ENCODE results near the gene CHN1. TPM values are rescaled to one million over a fixed set of nuclear protein-coding genes. Genes with fewer than 3 reads are reported as not detected.

The CHN1 gene
- total and polyA plus RNA-seq, 12 donors = 7.6 to 40.0 (median 21.8) TPM

DNA sequence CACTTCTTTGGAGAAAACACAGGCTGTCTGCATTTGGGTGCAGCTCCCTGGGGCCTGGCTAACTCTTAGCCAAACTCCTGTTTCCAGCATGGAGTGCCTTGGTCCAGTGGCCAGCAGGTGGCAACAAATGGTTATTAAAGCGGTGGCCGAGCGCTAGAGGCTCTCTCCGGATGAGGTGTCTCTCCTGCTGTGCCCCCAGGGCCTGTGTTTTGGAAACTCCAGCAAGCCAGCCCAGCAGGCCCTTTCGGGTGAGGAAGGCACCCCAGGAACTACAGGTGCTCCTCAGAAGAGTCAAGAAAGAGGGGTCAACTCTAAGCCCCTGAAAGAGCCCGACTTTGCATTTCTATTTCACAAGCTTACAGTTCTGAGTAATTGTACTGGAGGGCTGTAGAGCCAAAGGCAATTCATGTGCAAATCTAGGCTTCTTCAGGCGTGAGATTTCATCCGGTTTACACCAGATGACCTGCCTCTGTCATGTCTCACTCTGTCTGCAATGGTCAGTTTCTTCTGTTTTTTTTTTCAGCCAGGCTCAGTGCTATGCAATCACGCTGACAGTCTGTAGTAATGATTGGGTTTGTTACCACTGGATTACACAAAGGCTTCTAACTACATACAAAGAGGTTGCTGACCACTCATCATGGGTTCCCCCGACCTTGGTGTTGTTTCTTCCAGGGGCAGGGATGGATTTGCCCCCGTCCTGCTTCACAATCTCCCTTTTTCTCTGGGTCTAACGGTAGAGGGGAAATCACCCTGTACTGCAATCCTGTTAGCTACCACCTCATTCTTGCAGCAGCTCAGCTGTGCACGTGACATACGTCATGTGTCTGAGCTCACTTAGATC is 233.3 kb downstream of the CHN1 start:
- H3K36me3 ChIP-seq (replicated peaks in 1 of 2) = no peaks in the 10 kb centered on the region

DNA sequence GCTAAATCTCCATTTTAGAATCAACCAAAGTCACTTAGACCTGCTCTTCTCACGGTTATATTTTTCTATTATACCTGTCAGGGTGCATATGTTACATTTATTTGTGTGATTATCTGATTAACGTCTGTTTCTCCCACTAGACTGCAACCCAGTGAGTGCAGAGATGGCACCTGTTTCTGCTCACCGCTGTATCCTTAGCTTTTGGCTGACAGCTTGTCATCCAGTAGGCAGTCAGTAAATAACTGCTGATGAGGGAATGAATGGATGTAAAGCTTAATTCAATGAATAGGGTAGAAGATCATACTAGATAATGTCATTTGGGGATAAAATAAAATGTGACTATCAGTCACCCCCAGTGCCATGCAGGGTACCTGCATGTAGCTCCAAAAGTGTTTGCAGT is 234.0 kb downstream of the CHN1 start:
- H3K4me3 ChIP-seq = no peak overlapping the region
- DNase-seq = no peak
- WGBS, 4 donors = 55 to 74% (median 59%) methylated on average over 3 of the region's 3 CpGs
- no peaks in the 10 kb centered on the region for H3K27me3 ChIP-seq
- peaks cover 0 to 5% of the 10 kb centered on the region in 2 donors for H3K4me1 ChIP-seq (replicated peaks in 1 of 2)
- TF ChIP-seq POLR2A (IDR thresholded peaks at IDR 0.05) = no peak
- TF ChIP-seq, protein P1, sequence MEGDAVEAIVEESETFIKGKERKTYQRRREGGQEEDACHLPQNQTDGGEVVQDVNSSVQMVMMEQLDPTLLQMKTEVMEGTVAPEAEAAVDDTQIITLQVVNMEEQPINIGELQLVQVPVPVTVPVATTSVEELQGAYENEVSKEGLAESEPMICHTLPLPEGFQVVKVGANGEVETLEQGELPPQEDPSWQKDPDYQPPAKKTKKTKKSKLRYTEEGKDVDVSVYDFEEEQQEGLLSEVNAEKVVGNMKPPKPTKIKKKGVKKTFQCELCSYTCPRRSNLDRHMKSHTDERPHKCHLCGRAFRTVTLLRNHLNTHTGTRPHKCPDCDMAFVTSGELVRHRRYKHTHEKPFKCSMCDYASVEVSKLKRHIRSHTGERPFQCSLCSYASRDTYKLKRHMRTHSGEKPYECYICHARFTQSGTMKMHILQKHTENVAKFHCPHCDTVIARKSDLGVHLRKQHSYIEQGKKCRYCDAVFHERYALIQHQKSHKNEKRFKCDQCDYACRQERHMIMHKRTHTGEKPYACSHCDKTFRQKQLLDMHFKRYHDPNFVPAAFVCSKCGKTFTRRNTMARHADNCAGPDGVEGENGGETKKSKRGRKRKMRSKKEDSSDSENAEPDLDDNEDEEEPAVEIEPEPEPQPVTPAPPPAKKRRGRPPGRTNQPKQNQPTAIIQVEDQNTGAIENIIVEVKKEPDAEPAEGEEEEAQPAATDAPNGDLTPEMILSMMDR (IDR thresholded peaks at IDR 0.05) = no peak
- intact Hi-C loops (cut with DNase I) = loop anchor here (5.0 kb wide), 2 partner anchors 216 to 221 kb away; no protein-coding TSS in a partner anchor
- no peaks in the 10 kb centered on the region for H3K9me3 ChIP-seq (replicated peaks in 1 of 3)
- no peaks in the 10 kb centered on the region for H3K36me3 ChIP-seq (replicated peaks in 1 of 2)
- H3K27ac ChIP-seq = no peak overlapping the region

More for the DNA sequence above, 233.3 kb downstream of the CHN1 start:
- peak; percentile 78 to 94 (median 85) for DNase-seq
- Histone ChIP-seq H3K4me3 (peak overlapping the region in 1 of 4 donors; percentile 23), H3K9me3 (replicated peaks in 1 of 3) (no peaks in the 10 kb centered on the region), H3K27me3 (no peaks in the 10 kb centered on the region), H3K4me1 (replicated peaks in 1 of 2) (peaks cover 0 to 5% of the 10 kb centered on the region in 2 donors), H3K27ac (peak overlapping the region in 1 of 5 donors; percentile 1)
- intact Hi-C loops (cut with DNase I) = loop anchor here (5.0 kb wide), 2 partner anchors 215 to 220 kb away; no protein-coding TSS in a partner anchor
- TF ChIP-seq, protein P1 (IDR thresholded peaks at IDR 0.05) = peak; percentile 70 to 90 (median 87)
- TF ChIP-seq POLR2A (IDR thresholded peaks at IDR 0.05) = no peak
- 34 to 55% (median 43%) methylated on average over 9 to 14 of the region's 14 CpGs for WGBS, 4 donors

DNA sequence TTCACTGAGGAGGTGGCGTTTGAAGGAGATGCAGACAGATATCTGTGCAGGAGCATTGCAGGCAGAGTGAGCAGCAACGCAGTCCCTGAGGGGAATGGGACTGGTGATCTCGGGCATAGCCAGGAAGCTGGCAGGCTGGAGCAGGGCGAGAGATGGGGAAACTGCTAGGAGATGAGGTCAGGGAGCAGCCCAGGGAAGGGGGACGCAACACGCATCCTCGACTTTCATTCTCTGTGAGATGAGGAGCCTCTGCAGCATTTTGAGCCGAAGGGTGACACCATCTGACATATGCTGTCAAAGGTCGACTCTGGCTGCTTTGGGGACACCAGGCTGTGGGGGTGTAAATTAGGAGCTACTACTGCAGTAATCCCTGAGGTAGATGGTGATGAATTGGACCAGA is 236.6 kb downstream of the CHN1 start:
- Histone ChIP-seq H3K27me3 (no peaks in the 10 kb centered on the region), H3K36me3 (replicated peaks in 1 of 2) (no peaks in the 10 kb centered on the region), H3K9me3 (replicated peaks in 1 of 3) (no peaks in the 10 kb centered on the region), H3K4me3 (no peak overlapping the region), H3K27ac (no peak overlapping the region), H3K4me1 (replicated peaks in 1 of 2) (peaks cover 0 to 5% of the 10 kb centered on the region in 2 donors)
- WGBS, 4 donors = 69 to 80% (median 76%) methylated on average over 9 of the region's 9 CpGs
- TF ChIP-seq, protein P1 (IDR thresholded peaks at IDR 0.05) = no peak
- TF ChIP-seq POLR2A (IDR thresholded peaks at IDR 0.05) = no peak
- intact Hi-C loops (cut with DNase I) = no loop called here
- no peak for DNase-seq

DNA sequence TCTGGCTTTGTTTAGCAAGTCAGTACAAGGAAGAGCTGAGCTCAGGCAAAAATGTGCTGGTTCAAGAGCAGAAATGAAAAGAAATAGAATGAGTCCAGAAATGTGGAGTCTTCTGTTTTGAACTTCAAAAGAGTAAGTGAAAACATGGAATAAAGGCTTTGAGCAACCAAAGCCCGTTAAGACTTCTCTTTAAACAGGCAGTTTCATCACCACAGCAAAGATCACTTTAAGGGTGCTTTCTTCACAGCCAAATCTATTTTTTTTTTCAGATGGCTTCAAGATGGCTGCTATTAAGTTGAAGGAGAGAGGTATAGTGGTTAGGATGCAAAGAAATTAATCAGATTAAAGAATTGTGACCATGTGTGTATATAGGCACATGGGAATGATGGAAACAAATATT is 238.9 kb downstream of the CHN1 start:
- Histone ChIP-seq H3K4me3 (no peak overlapping the region), H3K27me3 (no peaks in the 10 kb centered on the region), H3K36me3 (replicated peaks in 1 of 2) (no peaks in the 10 kb centered on the region), H3K27ac (no peak overlapping the region), H3K9me3 (replicated peaks in 1 of 3) (no peaks in the 10 kb centered on the region), H3K4me1 (replicated peaks in 1 of 2) (no peaks in the 10 kb centered on the region)
- 76 to 83% (median 80%) methylated on average over 1 of the region's 1 CpG for WGBS, 4 donors
- no peak for DNase-seq
- intact Hi-C loops (cut with DNase I) = no loop called here
- TF ChIP-seq POLR2A (IDR thresholded peaks at IDR 0.05) = no peak
- TF ChIP-seq, protein P1 (IDR thresholded peaks at IDR 0.05) = no peak
